KMS-11 (cell line): ENCODE measurements around the gene ZDHHC24.

ENCODE experiments used
- H2AFZ ChIP-seq: fragments of 200-600 bp; sonication (generic); 2 replicates; pipeline ENCODE4 v1.6.1; 2016; ENCODE audit warnings: antibody characterized with exemption, mixed run types, low read depth
- H3K27ac ChIP-seq: fragments of 200-600 bp; sonication (generic); 2 replicates; pipeline ENCODE4 v1.6.1; 2016; ENCODE audit warnings: mild to moderate bottlenecking, mixed run types
- H3K27me3 ChIP-seq: fragments of 200-600 bp; sonication (generic); 2 replicates; pipeline ENCODE4 v1.6.1; 2017; ENCODE audit warnings: mild to moderate bottlenecking, low read depth, mixed run types, moderate library complexity; ENCODE audit not compliant: insufficient read depth
- H3K36me3 ChIP-seq: fragments of 200-600 bp; sonication (generic); 2 replicates; pipeline ENCODE4 v1.6.1; 2017; ENCODE audit warnings: mild to moderate bottlenecking, mixed run types; ENCODE audit not compliant: insufficient read depth
- H3K4me1 ChIP-seq: fragments of 200-600 bp; sonication (generic); 2 replicates; pipeline ENCODE4 v1.6.1; 2016; ENCODE audit warnings: mild to moderate bottlenecking, low read depth, mixed run types; ENCODE audit not compliant: poor library complexity, severe bottlenecking
- H3K4me2 ChIP-seq: fragments of 200-600 bp; sonication (generic); 2 replicates; pipeline ENCODE4 v1.7.0; 2016; ENCODE audit warnings: mild to moderate bottlenecking, mixed run types
- H3K4me3 ChIP-seq: fragments of 200-600 bp; sonication (generic); IDR thresholded peaks from 2 replicates; pipeline ENCODE4 v1.6.1; 2017; ENCODE audit warnings: low read depth, low read length, mixed read lengths; ENCODE audit not compliant: insufficient read depth
- H3K79me2 ChIP-seq: fragments of 200-600 bp; sonication (generic); 2 replicates; pipeline ENCODE4 v1.6.1; 2016; ENCODE audit warnings: low read depth, mixed run types; ENCODE audit not compliant: insufficient read depth
- H3K9ac ChIP-seq: fragments of 200-600 bp; sonication (generic); 2 replicates; pipeline ENCODE4 v1.6.1; 2016; ENCODE audit warnings: mild to moderate bottlenecking, mixed run types
- H4K20me1 ChIP-seq: fragments of 200-600 bp; sonication (generic); 2 replicates; pipeline ENCODE4 v1.6.1; 2016; ENCODE audit warnings: mild to moderate bottlenecking, mixed run types; ENCODE audit not compliant: insufficient read depth
- TF ChIP-seq, protein P1 (sequence below): fragments of 200-600 bp; sonication (generic); conservative IDR thresholded peaks from 2 replicates; pipeline ENCODE4 v1.6.1; 2017; ENCODE audit warnings: low read depth, mild to moderate bottlenecking, antibody characterized with exemption, low read length, moderate library complexity, mixed read lengths

ZDHHC24 gene

DNA sequence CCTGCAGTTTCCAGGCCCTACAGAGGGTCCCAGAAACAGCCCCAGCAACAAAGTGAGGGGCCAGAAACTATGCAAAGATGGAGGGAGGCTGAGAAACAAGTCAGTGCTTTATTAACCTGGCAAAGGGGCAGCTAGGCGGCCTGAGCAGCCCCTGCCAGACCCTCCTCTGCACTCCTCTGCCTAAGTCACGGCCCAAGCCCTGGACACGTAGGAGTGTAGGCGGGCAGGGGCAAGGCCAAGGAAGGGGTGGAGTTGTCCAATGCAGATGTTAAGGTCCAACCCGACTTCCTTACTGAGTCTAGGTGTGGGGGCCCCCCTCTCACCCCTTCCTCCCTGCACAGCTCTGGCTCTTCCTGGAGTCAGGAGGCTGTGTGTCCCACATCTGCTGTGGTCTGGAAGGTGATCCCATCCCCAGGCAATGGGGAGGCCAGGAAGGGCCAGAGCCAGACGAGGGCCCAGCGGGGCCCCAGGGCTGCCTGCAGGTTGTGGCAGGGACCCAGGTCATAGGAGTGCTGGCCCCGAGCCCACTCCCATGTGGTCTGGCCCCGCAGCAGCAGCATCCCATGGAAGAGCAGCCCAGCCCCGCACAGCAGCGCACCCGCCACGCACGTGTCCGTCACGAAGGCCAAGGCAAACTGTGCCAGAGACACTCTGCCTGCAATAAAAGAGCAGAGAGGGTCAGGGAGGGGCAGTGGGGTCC is 6.5 kb downstream of the ZDHHC24 start:
- Histone ChIP-seq H3K27ac (no peak overlapping the region), H3K27me3 (no peaks in the 10 kb centered on the region), H3K36me3 (no peaks in the 10 kb centered on the region), H3K4me2 (no peak overlapping the region), H4K20me1 (no peaks in the 10 kb centered on the region), H3K4me3 (no peak overlapping the region), H2AFZ (no peak overlapping the region), H3K79me2 (no peaks in the 10 kb centered on the region), H3K9ac (no peak overlapping the region), H3K4me1 (peaks cover under 1% of the 10 kb centered on the region)
- TF ChIP-seq, protein P1, sequence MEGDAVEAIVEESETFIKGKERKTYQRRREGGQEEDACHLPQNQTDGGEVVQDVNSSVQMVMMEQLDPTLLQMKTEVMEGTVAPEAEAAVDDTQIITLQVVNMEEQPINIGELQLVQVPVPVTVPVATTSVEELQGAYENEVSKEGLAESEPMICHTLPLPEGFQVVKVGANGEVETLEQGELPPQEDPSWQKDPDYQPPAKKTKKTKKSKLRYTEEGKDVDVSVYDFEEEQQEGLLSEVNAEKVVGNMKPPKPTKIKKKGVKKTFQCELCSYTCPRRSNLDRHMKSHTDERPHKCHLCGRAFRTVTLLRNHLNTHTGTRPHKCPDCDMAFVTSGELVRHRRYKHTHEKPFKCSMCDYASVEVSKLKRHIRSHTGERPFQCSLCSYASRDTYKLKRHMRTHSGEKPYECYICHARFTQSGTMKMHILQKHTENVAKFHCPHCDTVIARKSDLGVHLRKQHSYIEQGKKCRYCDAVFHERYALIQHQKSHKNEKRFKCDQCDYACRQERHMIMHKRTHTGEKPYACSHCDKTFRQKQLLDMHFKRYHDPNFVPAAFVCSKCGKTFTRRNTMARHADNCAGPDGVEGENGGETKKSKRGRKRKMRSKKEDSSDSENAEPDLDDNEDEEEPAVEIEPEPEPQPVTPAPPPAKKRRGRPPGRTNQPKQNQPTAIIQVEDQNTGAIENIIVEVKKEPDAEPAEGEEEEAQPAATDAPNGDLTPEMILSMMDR: no peak

DNA sequence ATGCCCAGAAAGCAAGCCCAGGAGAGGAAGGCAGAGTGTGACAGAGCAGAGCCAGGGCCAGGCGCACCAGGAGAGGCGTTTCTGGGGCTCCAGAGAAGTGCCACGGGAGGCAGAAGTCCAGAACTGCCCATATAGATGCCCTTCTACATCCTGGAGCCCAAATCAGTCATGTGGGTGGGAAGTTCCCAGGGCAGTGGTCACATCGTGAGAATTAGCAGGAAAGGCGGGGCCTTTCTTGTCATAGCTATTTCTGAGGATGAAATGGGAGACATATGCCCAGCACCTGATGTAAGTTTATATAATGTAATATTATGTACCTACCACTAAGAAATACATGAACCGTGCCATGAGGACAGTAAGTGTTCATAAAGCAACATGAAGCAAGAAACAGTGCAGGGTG is 13.1 kb downstream of the ZDHHC24 start:
- no peaks in the 10 kb centered on the region for H4K20me1 ChIP-seq
- no peak overlapping the region for H3K27ac ChIP-seq
- TF ChIP-seq, protein P1: no peak
- no peak overlapping the region for H3K4me2 ChIP-seq
- H3K4me1 ChIP-seq: no peaks in the 10 kb centered on the region
- H2AFZ ChIP-seq: no peak overlapping the region
- no peak overlapping the region for H3K4me3 ChIP-seq
- no peak overlapping the region for H3K9ac ChIP-seq
- no peaks in the 10 kb centered on the region for H3K36me3 ChIP-seq
- no peaks in the 10 kb centered on the region for H3K27me3 ChIP-seq
- no peaks in the 10 kb centered on the region for H3K79me2 ChIP-seq

- no peaks in the 10 kb centered on the region for H4K20me1 ChIP-seq
- no peaks in the 10 kb centered on the region for H3K27me3 ChIP-seq
- H3K9ac ChIP-seq: no peak overlapping the region
- H3K4me2 ChIP-seq: no peak overlapping the region
- H2AFZ ChIP-seq: no peak overlapping the region
- no peak overlapping the region for H3K27ac ChIP-seq
- no peaks in the 10 kb centered on the region for H3K36me3 ChIP-seq
- no peak overlapping the region for H3K4me3 ChIP-seq
- no peaks in the 10 kb centered on the region for H3K4me1 ChIP-seq
- H3K79me2 ChIP-seq: no peaks in the 10 kb centered on the region
- TF ChIP-seq, protein P1: no peak
Observed at GRCh38 chr11:66531841-66532240, 14.0 kb downstream of the ZDHHC24 start.

DNA sequence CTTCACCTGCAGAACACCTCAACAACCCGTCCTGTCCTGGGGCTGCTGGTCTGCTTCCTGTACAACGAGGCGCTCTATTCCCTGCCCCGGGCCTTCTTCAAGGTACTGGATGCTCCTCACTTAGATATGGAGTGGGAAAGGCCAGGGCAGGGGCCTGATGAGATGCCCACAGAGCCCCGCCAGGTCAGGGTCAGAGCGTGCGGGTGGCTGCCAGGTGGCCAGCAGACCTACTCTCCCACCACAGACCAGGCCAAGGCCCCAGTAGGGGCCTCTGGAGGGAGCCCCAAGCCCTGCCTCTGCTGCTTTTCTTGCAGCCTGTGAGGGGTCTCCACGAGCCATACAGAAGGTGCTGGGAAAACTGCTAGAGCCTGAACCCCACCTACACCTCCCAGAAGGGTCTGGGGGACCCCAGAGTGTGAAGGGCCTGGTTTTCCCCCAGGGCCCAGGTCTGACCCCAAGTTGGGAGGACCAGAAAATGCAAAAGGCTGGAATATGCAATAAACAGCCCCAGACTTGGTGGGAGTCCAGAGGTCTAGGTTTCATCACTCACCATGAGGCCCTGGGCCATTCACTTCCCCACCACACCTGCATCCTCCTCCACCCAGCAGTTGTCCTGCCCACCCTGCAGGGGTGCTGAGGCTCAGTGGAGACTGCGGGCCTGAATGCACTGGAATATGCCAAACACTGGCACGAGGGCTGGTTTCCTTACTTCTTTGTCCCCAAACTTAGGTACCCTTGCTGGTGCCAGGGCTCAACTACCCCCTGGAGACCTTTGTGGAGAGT is 14.7 kb downstream of the ZDHHC24 start:
- H3K9ac ChIP-seq: no peak overlapping the region
- no peaks in the 10 kb centered on the region for H3K4me1 ChIP-seq
- TF ChIP-seq, protein P1: no peak

More for the DNA sequence above, 14.7 kb downstream of the ZDHHC24 start:
- no peaks in the 10 kb centered on the region for H4K20me1 ChIP-seq
- H3K4me3 ChIP-seq: no peak overlapping the region
- no peak overlapping the region for H3K4me2 ChIP-seq
- no peaks in the 10 kb centered on the region for H3K27me3 ChIP-seq
- H3K27ac ChIP-seq: no peak overlapping the region
- no peaks in the 10 kb centered on the region for H3K36me3 ChIP-seq
- H2AFZ ChIP-seq: no peak overlapping the region
- H3K79me2 ChIP-seq: no peaks in the 10 kb centered on the region
